ENCODE measurements around the gene CHRM5.

DNA sequence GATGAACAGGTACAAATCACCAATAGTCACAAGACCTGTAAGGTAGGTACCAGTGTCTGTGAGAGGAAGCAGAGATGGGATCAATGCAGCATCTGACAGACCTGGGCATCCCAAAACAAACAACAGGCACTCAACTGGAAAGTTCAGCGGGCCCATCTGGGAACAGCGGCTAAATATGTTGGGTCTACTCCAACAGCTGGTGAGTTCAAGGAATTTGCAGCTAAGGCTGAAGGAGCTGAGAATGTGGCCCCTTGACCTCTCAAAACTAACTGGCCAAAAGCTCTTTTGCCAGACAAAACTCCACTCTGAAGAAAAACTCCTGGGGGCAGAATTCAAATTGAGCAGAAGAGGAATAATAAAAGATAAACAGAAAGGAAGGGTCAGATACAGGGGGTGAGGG, 46.3 kb downstream of the CHRM5 start:
- TF ChIP-seq, protein P1, sequence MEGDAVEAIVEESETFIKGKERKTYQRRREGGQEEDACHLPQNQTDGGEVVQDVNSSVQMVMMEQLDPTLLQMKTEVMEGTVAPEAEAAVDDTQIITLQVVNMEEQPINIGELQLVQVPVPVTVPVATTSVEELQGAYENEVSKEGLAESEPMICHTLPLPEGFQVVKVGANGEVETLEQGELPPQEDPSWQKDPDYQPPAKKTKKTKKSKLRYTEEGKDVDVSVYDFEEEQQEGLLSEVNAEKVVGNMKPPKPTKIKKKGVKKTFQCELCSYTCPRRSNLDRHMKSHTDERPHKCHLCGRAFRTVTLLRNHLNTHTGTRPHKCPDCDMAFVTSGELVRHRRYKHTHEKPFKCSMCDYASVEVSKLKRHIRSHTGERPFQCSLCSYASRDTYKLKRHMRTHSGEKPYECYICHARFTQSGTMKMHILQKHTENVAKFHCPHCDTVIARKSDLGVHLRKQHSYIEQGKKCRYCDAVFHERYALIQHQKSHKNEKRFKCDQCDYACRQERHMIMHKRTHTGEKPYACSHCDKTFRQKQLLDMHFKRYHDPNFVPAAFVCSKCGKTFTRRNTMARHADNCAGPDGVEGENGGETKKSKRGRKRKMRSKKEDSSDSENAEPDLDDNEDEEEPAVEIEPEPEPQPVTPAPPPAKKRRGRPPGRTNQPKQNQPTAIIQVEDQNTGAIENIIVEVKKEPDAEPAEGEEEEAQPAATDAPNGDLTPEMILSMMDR (IDR thresholded peaks at IDR 0.05) = no peak
- no peak for TF ChIP-seq POLR2A (IDR thresholded peaks at IDR 0.05)

All from uterus (tissue), 2 donors.